Activated T-cell treated with anti-CD3 and anti-CD28 coated beads, Interleukin-2, amount 50 U/mL, for 72 hours (primary cell): ENCODE data around the gene CLK2. TPM values are rescaled to one million over a fixed set of nuclear protein-coding genes. Genes with fewer than 3 reads are reported as not detected.
"Not testable (repeated sequence)": the region's sequence is repeated elsewhere in the genome, so short reads cannot be mapped to it uniquely, and the experiment has no call there.

ENCODE experiments used
- ATAC-seq, 2 donors: fragments of 150-1000 bp; cut with Tn5 transposase; replicated peaks in 1 of 2; 2 replicates each; pipeline ENCODE4 v1.10.0; 2021; ENCODE audit warnings: moderate library complexity in 2 of 2, mild to moderate bottlenecking in 1 of 2
- DNase-seq, 2 donors: peaks; one replicate each; pipeline ENCODE4 v3.0.0; 2021 to 2022; ENCODE audit warnings: mixed read lengths in 1 of 2
- H3K27ac Mint-ChIP-seq: one replicate; pipeline ENCODE4 v1.8.0; 2022; ENCODE audit warnings: mild to moderate bottlenecking, moderate library complexity, mixed read lengths
- H3K27me3 Mint-ChIP-seq: one replicate; pipeline ENCODE4 v1.8.0; 2022; ENCODE audit warnings: low read depth, mixed read lengths
- H3K36me3 Mint-ChIP-seq, 2 donors: one replicate each; pipeline ENCODE4 v1.8.0; 2022; ENCODE audit warnings: mixed read lengths in 2 of 2, mild to moderate bottlenecking in 1 of 2; ENCODE audit not compliant: insufficient read depth in 2 of 2
- H3K4me1 Mint-ChIP-seq: one replicate; pipeline ENCODE4 v1.8.0; 2022; ENCODE audit warnings: low read depth, mixed read lengths
- H3K4me3 Mint-ChIP-seq, 2 donors: one replicate each; pipeline ENCODE4 v1.8.0; 2022; ENCODE audit warnings: mild to moderate bottlenecking in 2 of 2, mixed read lengths in 2 of 2, moderate library complexity in 2 of 2
- H3K9me3 Mint-ChIP-seq, 2 donors: one replicate each; pipeline ENCODE4 v1.8.0; 2022; ENCODE audit warnings: mixed read lengths in 2 of 2
- total RNA-seq, 2 donors: library from RNA; stranded (reverse); gene quantifications; one replicate each; pipeline ENCODE4 v1.2.3, GENCODE V29; 2022

CLK2 gene
- total RNA-seq, 2 donors from 2014 or later: 72.4 to 77.9 TPM

- H3K9me3 Mint-ChIP-seq, H3K27ac Mint-ChIP-seq, ATAC-seq, H3K4me1 Mint-ChIP-seq, H3K36me3 Mint-ChIP-seq, H3K4me3 Mint-ChIP-seq, DNase-seq: not testable (repeated sequence)
- peaks cover 18% of the 10 kb centered on the region for H3K27me3 Mint-ChIP-seq
These were observed 17.7 kb upstream of the CLK2 start for GRCh38 chr1:155291006-155291405.

- Mint-ChIP-seq H3K36me3 (no peaks in the 10 kb centered on the region), H3K27ac (no peak overlapping the region), H3K9me3 (no peaks in the 10 kb centered on the region), H3K27me3 (no peaks in the 10 kb centered on the region), H3K4me1 (no peaks in the 10 kb centered on the region), H3K4me3 (no peak overlapping the region)
- ATAC-seq (no peak), DNase-seq (no peak)
These were observed 14.8 kb upstream of the CLK2 start for GRCh38 chr1:155287987-155288543.

GRCh38 chr1:155286544-155286943 is 13.2 kb upstream of the CLK2 start:
- no peak overlapping the region for H3K27ac Mint-ChIP-seq
- ATAC-seq (no peak), DNase-seq (no peak)
- no peaks in the 10 kb centered on the region for H3K27me3 Mint-ChIP-seq
- no peaks in the 10 kb centered on the region for H3K4me1 Mint-ChIP-seq
- H3K9me3 Mint-ChIP-seq: no peaks in the 10 kb centered on the region
- H3K36me3 Mint-ChIP-seq: no peaks in the 10 kb centered on the region
- no peak overlapping the region for H3K4me3 Mint-ChIP-seq

- H3K9me3 Mint-ChIP-seq: no peaks in the 10 kb centered on the region
- no peaks in the 10 kb centered on the region for H3K4me1 Mint-ChIP-seq
- H3K27ac Mint-ChIP-seq: no peak overlapping the region
- H3K36me3 Mint-ChIP-seq: no peaks in the 10 kb centered on the region
- DNase-seq: no peak
- no peaks in the 10 kb centered on the region for H3K27me3 Mint-ChIP-seq
- H3K4me3 Mint-ChIP-seq: no peak overlapping the region
- no peak for ATAC-seq
These were observed 12.3 kb upstream of the CLK2 start for GRCh38 chr1:155285631-155286044.

- Mint-ChIP-seq H3K27me3 (no peaks in the 10 kb centered on the region), H3K4me1 (no peaks in the 10 kb centered on the region), H3K4me3 (no peak overlapping the region), H3K9me3 (no peaks in the 10 kb centered on the region), H3K27ac (no peak overlapping the region), H3K36me3 (no peaks in the 10 kb centered on the region)
- no peak for ATAC-seq
- no peak for DNase-seq
These were observed 11.8 kb upstream of the CLK2 start for GRCh38 chr1:155285063-155285462.

- Mint-ChIP-seq H3K9me3 (no peaks in the 10 kb centered on the region), H3K4me3 (no peak overlapping the region), H3K27me3 (no peaks in the 10 kb centered on the region), H3K27ac (no peak overlapping the region), H3K36me3 (no peaks in the 10 kb centered on the region), H3K4me1 (peaks cover 2% of the 10 kb centered on the region)
- no peak for DNase-seq
- no peak for ATAC-seq
These were observed 11.2 kb upstream of the CLK2 start for GRCh38 chr1:155284476-155284875.

- ATAC-seq: no peak
- H3K4me1 Mint-ChIP-seq: peaks cover 15% of the 10 kb centered on the region
- no peak for DNase-seq
- H3K27me3 Mint-ChIP-seq: no peaks in the 10 kb centered on the region
- no peak overlapping the region for H3K4me3 Mint-ChIP-seq
- no peaks in the 10 kb centered on the region for H3K36me3 Mint-ChIP-seq
- H3K9me3 Mint-ChIP-seq: no peaks in the 10 kb centered on the region
- no peak overlapping the region for H3K27ac Mint-ChIP-seq
These were observed 9.3 kb upstream of the CLK2 start for GRCh38 chr1:155282488-155283091.

GRCh38 chr1:155279268-155279667 is 6.0 kb upstream of the CLK2 start:
- ATAC-seq (no peak), DNase-seq (no peak)
- no peak overlapping the region for H3K27ac Mint-ChIP-seq
- H3K27me3 Mint-ChIP-seq: no peaks in the 10 kb centered on the region
- H3K36me3 Mint-ChIP-seq: no peaks in the 10 kb centered on the region
- H3K9me3 Mint-ChIP-seq: no peaks in the 10 kb centered on the region
- H3K4me3 Mint-ChIP-seq: no peak overlapping the region
- H3K4me1 Mint-ChIP-seq: peaks cover 33% of the 10 kb centered on the region

- DNase-seq: no peak
- no peak for ATAC-seq
- Mint-ChIP-seq H3K9me3 (no peaks in the 10 kb centered on the region), H3K27me3 (no peaks in the 10 kb centered on the region), H3K27ac (no peak overlapping the region), H3K4me3 (peak overlapping the region; percentile 32 to 83), H3K4me1 (peaks cover 36% of the 10 kb centered on the region), H3K36me3 (no peaks in the 10 kb centered on the region)
These were observed 5.4 kb upstream of the CLK2 start for GRCh38 chr1:155278689-155279160.

GRCh38 chr1:155277902-155278688 is 4.8 kb upstream of the CLK2 start:
- DNase-seq (peak; percentile 79 to 85), ATAC-seq (peak; percentile 42 to 47)
- no peak overlapping the region for H3K27ac Mint-ChIP-seq
- H3K27me3 Mint-ChIP-seq: no peaks in the 10 kb centered on the region
- H3K36me3 Mint-ChIP-seq: peaks cover 0 to 1% of the 10 kb centered on the region in 2 donors
- H3K4me3 Mint-ChIP-seq: peak overlapping the region; percentile 69 to 83
- H3K4me1 Mint-ChIP-seq: peaks cover 40% of the 10 kb centered on the region
- no peaks in the 10 kb centered on the region for H3K9me3 Mint-ChIP-seq

- peak within 1 kb of the TSS; percentile 69 to 83 for H3K4me3 Mint-ChIP-seq
- peak; percentile 59 to 62 for ATAC-seq
- no peaks in the 10 kb centered on the region for H3K9me3 Mint-ChIP-seq
- peak; percentile 94 to 95 for DNase-seq
- H3K27me3 Mint-ChIP-seq: no peaks in the 10 kb centered on the region
- H3K4me1 Mint-ChIP-seq: peaks cover 41% of the 10 kb centered on the region
- H3K27ac Mint-ChIP-seq: peak within 1 kb of the TSS; percentile 39
- H3K36me3 Mint-ChIP-seq: peaks cover 5 to 7% of the 10 kb centered on the region in 2 donors
These were observed 4.0 kb upstream of the CLK2 start, which contains the start of gene HCN3 for GRCh38 chr1:155277070-155277901. Gene HCN3 (plus strand): TSS chr1:155277463. CDS start chr1:155277591, 128 bp downstream.

- Mint-ChIP-seq H3K27ac (peak overlapping the region; percentile 93), H3K4me1 (peaks cover 46% of the 10 kb centered on the region), H3K4me3 (peak overlapping the region; percentile 93 to 94), H3K27me3 (no peaks in the 10 kb centered on the region), H3K36me3 (peaks cover 11 to 23% of the 10 kb centered on the region in 2 donors), H3K9me3 (no peaks in the 10 kb centered on the region)
- DNase-seq: no peak
- peak; percentile 59 to 60 for ATAC-seq
These were observed 600 bp downstream of the CLK2 start for GRCh38 chr1:155272466-155273342.
